Memory B cell (primary cell): Measurements from ENCODE around the gene RPL7A.
"Not testable (repeated sequence)": the region's sequence is repeated elsewhere in the genome, so short reads cannot be mapped to it uniquely, and the experiment has no call there.

ENCODE experiments used
- ATAC-seq: fragments of 150-1000 bp; cut with Tn5 transposase; 2 replicates; pipeline ENCODE4 v1.10.0; 2021; ENCODE audit warnings: low read depth, mild to moderate bottlenecking, moderate library complexity
- DNase-seq, 2 donors: peaks; one replicate each; pipeline ENCODE4 v3.0.0; 2022; ENCODE audit warnings: low spot score in 2 of 2
- H3K27ac Mint-ChIP-seq: one replicate; pipeline ENCODE4 v1.8.0; 2022; ENCODE audit warnings: mild to moderate bottlenecking, moderate library complexity, mixed read lengths
- H3K27me3 Mint-ChIP-seq: one replicate; pipeline ENCODE4 v1.8.0; 2022; ENCODE audit warnings: mixed read lengths
- H3K36me3 Mint-ChIP-seq: one replicate; pipeline ENCODE4 v1.8.0; 2022; ENCODE audit warnings: mild to moderate bottlenecking, mixed read lengths
- H3K4me1 Mint-ChIP-seq: one replicate; pipeline ENCODE4 v1.8.0; 2022; ENCODE audit warnings: mixed read lengths
- H3K4me3 Mint-ChIP-seq: one replicate; pipeline ENCODE4 v1.8.0; 2022; ENCODE audit warnings: mild to moderate bottlenecking, moderate library complexity, mixed read lengths
- H3K9me3 Mint-ChIP-seq: one replicate; pipeline ENCODE4 v1.8.0; 2022; ENCODE audit warnings: mixed read lengths

The RPL7A gene

GRCh38 chr9:133389025-133389557 lies 41.1 kb downstream of the RPL7A start:
- ATAC-seq: no peak
- Mint-ChIP-seq H3K27ac (no peak overlapping the region), H3K9me3 (no peaks in the 10 kb centered on the region), H3K27me3 (peaks cover 19% of the 10 kb centered on the region), H3K36me3 (no peaks in the 10 kb centered on the region), H3K4me3 (no peak overlapping the region), H3K4me1 (no peaks in the 10 kb centered on the region)
- DNase-seq: no peak

GRCh38 chr9:133389562-133389961 lies 41.5 kb downstream of the RPL7A start:
- DNase-seq: no peak
- Mint-ChIP-seq H3K36me3 (no peaks in the 10 kb centered on the region), H3K27ac (no peak overlapping the region), H3K4me3 (no peak overlapping the region), H3K27me3 (peaks cover 19% of the 10 kb centered on the region), H3K9me3 (no peaks in the 10 kb centered on the region), H3K4me1 (no peaks in the 10 kb centered on the region)
- ATAC-seq: no peak

- no peak overlapping the region for H3K4me3 Mint-ChIP-seq
- ATAC-seq (no peak), DNase-seq (no peak)
- no peaks in the 10 kb centered on the region for H3K4me1 Mint-ChIP-seq
- H3K36me3 Mint-ChIP-seq: no peaks in the 10 kb centered on the region
- H3K9me3 Mint-ChIP-seq: no peaks in the 10 kb centered on the region
- peaks cover 21% of the 10 kb centered on the region for H3K27me3 Mint-ChIP-seq
- H3K27ac Mint-ChIP-seq: no peak overlapping the region
Measured at GRCh38 chr9:133390713-133391112, 42.7 kb downstream of the RPL7A start.

GRCh38 chr9:133391449-133391848 lies 43.4 kb downstream of the RPL7A start:
- H3K27ac Mint-ChIP-seq, H3K4me1 Mint-ChIP-seq, H3K4me3 Mint-ChIP-seq, H3K9me3 Mint-ChIP-seq, DNase-seq, H3K36me3 Mint-ChIP-seq, ATAC-seq: not testable (repeated sequence)
- H3K27me3 Mint-ChIP-seq: peaks cover 21% of the 10 kb centered on the region

- H3K27ac Mint-ChIP-seq, H3K4me3 Mint-ChIP-seq, ATAC-seq, H3K4me1 Mint-ChIP-seq, H3K36me3 Mint-ChIP-seq, DNase-seq, H3K9me3 Mint-ChIP-seq: not testable (repeated sequence)
- H3K27me3 Mint-ChIP-seq: peaks cover 21% of the 10 kb centered on the region
Measured at GRCh38 chr9:133392308-133392707, 44.3 kb downstream of the RPL7A start.

GRCh38 chr9:133393399-133393798 lies 45.4 kb downstream of the RPL7A start:
- Mint-ChIP-seq H3K27me3 (peaks cover 21% of the 10 kb centered on the region), H3K27ac (no peak overlapping the region), H3K9me3 (no peaks in the 10 kb centered on the region), H3K4me3 (no peak overlapping the region), H3K36me3 (no peaks in the 10 kb centered on the region), H3K4me1 (no peaks in the 10 kb centered on the region)
- no peak for DNase-seq
- ATAC-seq: no peak

GRCh38 chr9:133394687-133395271 lies 46.8 kb downstream of the RPL7A start:
- ATAC-seq (no peak), DNase-seq (no peak)
- Mint-ChIP-seq H3K27ac (no peak overlapping the region), H3K9me3 (no peaks in the 10 kb centered on the region), H3K4me1 (peaks cover 2% of the 10 kb centered on the region), H3K36me3 (no peaks in the 10 kb centered on the region), H3K4me3 (no peak overlapping the region), H3K27me3 (peaks cover 17% of the 10 kb centered on the region)

- no peak for ATAC-seq
- no peak for DNase-seq
Measured at GRCh38 chr9:133396952-133397351, 48.9 kb downstream of the RPL7A start.

GRCh38 chr9:133397370-133397769 lies 49.4 kb downstream of the RPL7A start:
- ATAC-seq (no peak), DNase-seq (no peak)
- no peaks in the 10 kb centered on the region for H3K9me3 Mint-ChIP-seq
- H3K36me3 Mint-ChIP-seq: no peaks in the 10 kb centered on the region
- no peak overlapping the region for H3K4me3 Mint-ChIP-seq
- peaks cover 4% of the 10 kb centered on the region for H3K4me1 Mint-ChIP-seq
- H3K27me3 Mint-ChIP-seq: peaks cover 8% of the 10 kb centered on the region
- no peak overlapping the region for H3K27ac Mint-ChIP-seq

More at GRCh38 chr9:133396952-133397351, 48.9 kb downstream of the RPL7A start:
- peaks cover 11% of the 10 kb centered on the region for H3K27me3 Mint-ChIP-seq
- H3K4me3 Mint-ChIP-seq: no peak overlapping the region
- H3K9me3 Mint-ChIP-seq: no peaks in the 10 kb centered on the region
- H3K4me1 Mint-ChIP-seq: peaks cover 3% of the 10 kb centered on the region
- no peaks in the 10 kb centered on the region for H3K36me3 Mint-ChIP-seq
- H3K27ac Mint-ChIP-seq: no peak overlapping the region

- no peak overlapping the region for H3K4me3 Mint-ChIP-seq
- ATAC-seq (no peak), DNase-seq (no peak)
- no peaks in the 10 kb centered on the region for H3K9me3 Mint-ChIP-seq
- no peaks in the 10 kb centered on the region for H3K36me3 Mint-ChIP-seq
- H3K4me1 Mint-ChIP-seq: peaks cover 4% of the 10 kb centered on the region
- H3K27ac Mint-ChIP-seq: no peak overlapping the region
- H3K27me3 Mint-ChIP-seq: peaks cover 6% of the 10 kb centered on the region
Measured at GRCh38 chr9:133397895-133398294, 49.9 kb downstream of the RPL7A start.

GRCh38 chr9:133400292-133400691 lies 52.3 kb downstream of the RPL7A start:
- no peak overlapping the region for H3K4me3 Mint-ChIP-seq
- no peak overlapping the region for H3K27ac Mint-ChIP-seq
- peaks cover 9% of the 10 kb centered on the region for H3K4me1 Mint-ChIP-seq
- DNase-seq (no peak), ATAC-seq (no peak)
- no peaks in the 10 kb centered on the region for H3K9me3 Mint-ChIP-seq
- H3K36me3 Mint-ChIP-seq: peaks cover 3% of the 10 kb centered on the region
- H3K27me3 Mint-ChIP-seq: no peaks in the 10 kb centered on the region
